DMS 273 treated with DMSO at 0.1 percent for 48 hours (cell line): Measurements from ENCODE around the gene CUL5.
A peak's percentile ranks its signal among the peaks of the same experiment; 100 is the strongest.
"Not testable (repeated sequence)": the region's sequence is repeated elsewhere in the genome, so short reads cannot be mapped to it uniquely, and the experiment has no call there.

Source experiments
- DNase-seq: peaks from one replicate; lab custom pipeline; 2025; lab: John Stamatoyannopoulos, UW

Gene CUL5

DNA sequence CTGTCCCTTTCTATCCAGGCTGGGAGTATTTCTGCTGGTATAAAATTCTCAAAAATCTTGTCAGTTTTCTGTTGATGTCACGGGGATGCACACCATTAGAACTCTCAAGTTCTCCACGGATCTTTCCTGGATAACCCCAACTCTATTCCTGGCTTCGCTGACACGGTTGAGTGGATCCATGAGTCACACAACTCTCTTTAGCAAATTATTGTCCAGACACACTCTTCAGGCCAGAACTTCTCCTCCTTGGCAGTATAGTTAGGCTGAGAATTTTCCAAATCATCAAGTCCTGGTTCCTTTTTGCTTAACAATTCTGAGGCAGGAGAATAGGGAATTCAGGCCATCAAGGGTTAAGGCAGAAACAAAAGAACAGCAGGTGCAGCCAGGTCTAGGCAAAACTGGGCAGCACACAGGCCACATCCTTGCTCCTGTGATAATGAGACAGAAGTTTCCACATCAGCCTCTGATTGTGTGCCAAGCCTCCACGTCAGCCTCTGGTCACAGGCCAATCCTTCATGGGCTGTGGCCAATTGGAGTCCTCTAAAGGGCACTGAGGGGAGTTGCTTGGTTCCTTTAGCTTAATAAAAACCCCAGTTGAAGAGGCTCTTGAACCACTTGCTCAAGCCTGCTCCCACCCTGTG lies 106.9 kb downstream of the CUL5 start:
- peak; percentile 36 for DNase-seq

DNA sequence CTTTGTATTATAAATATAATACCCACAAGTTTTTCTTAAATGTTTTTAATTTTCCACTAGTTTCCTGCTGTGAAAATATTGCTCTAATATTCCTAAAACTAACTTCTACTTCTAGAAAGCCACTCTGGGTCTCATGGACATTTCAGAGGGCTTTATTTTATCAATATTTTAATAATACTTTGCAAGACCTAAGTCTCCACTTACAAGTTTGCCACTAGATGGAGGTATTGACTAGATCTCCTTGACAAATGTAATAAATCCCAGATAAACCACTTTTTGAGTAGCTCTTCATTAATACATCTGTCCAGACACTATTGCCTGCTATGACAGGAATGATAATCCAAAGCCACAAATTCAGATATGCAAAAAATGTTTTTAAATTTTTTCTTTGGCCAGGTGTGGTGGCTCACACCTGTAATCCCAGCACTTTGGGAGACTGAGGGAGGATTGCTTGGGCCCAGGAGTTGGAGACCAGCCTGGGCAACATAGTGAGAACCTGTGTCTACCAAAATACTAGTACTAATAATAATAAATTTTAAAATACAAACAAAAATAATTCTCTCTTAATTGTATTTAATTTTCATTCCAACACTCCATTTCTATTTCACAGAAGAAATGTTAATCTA lies 109.2 kb downstream of the CUL5 start:
- peak; percentile 1 for DNase-seq

DNA sequence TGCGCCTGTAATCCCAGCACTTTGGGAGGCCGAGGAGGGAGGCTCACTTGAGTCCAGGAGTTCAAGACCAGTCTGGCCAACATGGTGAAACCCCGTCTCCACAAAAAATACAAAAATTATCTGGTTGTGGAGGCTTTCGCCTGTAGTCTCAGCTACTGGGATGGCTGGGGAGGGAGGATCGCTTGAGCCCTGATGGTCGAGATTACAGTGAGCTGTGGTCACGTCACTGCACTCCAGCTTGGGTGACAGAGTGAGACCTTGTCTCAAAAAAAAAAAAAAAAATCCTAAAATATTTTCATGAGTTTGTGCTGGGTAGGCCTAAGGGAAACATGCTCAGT lies 112.2 kb downstream of the CUL5 start:
- DNase-seq = not testable (repeated sequence)

DNA sequence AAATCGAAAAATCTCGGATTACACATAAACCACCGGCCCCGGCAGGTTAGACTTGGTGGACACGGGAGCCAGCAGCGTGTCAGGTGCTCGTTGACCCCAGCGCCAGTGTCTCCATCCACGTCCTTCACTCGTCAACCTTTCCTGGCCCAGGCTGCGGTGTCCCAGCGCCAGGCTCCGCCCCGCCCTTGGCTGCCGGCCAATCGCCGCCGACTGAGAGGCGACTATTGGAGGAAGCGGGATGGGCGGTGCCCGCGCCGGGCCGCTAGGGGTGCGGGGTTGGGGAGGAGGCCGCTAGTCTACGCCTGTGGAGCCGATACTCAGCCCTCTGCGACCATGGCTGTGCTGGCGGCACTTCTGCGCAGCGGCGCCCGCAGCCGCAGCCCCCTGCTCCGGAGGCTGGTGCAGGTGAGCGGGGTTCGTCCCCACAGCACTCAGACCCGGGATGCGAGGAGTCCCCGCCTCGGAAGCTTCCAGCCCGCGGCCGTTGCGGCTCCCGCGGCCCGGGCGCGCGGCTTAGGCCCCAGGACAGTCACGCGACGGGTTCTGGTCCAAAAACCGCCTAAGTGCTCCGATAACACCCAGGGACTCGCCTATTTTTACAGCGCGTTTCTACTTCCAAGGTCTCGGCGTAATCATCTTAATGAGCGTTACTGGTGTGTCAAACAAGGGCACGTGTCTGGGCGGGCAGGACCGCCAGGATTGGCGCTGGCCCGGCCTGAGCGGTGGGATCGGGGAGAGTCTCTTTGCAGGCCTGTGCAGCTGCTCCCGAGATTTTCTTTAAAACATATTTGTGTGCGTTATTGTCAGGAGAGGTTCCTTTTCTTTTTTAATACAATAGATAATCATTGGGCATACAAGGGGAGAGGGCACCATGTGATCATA lies 112.8 kb downstream of the CUL5 start, which contains the start of gene ACAT1:
Gene ACAT1, plus strand, starts transcription at position 294 of the 882 bp plus-strand sequence. Its CDS starts 40 bp downstream, at position 334.
- peak; percentile 34 for DNase-seq

DNA sequence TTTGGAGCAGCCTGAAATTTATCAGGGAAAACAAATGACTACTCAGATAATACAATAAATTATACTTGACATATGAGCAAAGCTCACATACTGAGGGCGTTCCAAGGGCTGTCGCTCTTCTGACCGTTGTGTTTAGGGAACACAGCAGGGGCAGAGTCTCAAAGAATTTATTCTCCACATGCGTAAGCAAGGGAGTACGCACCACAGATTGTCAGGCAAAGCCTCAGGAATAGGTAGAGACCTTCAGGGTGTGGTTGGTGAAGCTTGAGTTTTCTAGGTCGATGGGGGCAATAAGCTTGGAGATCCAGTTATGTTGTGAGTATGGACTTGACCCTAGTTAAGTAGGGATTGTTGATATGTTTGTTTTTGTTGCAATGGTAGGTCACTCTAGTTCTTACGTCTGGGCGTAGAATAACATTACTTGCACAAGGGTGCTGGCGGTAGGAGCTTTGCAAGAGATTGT lies 113.5 kb downstream of the CUL5 start:
- DNase-seq = no peak

DNA sequence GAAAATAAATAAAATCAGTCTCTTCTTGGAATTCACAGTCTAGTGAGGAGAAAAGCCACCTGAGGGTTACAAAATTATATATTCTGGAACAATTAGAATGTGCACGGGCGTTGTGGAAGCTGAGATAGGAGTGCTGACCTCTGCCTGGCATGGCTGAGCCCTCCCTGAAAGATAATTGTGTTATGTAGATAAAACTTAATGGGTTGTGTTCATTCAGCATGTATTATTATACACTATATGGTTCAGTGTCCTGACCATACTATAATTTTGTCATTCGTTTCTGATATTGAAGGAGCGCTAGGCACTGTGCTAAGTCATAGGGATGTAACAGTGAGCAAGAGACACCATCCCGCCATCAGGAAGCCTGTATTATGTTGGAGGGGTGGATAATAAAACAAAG lies 116.4 kb downstream of the CUL5 start:
- DNase-seq = no peak

DNA sequence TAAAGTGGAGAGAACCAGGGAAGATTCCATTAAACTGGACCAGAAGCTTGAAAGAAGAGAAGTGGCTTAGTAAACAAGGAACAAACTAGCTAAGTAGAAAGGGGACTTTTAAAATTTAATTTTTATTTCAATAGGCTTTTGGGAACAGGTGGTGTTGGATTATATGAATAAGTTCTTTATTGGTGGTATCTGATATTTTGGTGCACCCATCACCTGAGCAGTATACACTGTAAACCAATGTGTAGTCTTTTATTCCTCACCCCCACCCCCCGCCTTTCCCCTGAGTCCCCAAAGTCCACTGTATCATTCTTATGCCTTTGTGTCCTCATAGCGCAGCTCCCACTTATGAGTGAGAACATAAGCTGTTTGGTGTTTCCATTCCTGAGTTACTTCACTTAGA lies 120.1 kb downstream of the CUL5 start:
- DNase-seq = no peak

DNA sequence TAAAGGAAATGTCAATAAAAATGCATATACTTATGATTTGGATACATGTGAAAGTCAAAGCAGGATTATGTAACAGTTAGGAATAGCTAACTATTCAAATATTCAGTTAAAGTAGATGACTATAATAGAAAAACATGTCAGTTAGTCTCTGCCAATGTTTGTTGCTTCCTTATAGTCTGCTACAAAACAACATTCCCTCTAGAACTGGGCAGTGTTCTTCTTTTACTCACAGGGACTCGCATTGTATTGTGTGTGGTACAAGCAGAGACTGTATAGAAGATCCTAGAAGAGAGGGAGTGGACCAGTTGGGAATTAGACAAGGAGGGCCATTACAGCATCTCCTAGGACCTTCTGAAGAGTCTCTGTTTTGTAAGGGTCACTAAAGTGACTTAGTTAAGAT lies 123.3 kb downstream of the CUL5 start:
- no peak for DNase-seq

DNA sequence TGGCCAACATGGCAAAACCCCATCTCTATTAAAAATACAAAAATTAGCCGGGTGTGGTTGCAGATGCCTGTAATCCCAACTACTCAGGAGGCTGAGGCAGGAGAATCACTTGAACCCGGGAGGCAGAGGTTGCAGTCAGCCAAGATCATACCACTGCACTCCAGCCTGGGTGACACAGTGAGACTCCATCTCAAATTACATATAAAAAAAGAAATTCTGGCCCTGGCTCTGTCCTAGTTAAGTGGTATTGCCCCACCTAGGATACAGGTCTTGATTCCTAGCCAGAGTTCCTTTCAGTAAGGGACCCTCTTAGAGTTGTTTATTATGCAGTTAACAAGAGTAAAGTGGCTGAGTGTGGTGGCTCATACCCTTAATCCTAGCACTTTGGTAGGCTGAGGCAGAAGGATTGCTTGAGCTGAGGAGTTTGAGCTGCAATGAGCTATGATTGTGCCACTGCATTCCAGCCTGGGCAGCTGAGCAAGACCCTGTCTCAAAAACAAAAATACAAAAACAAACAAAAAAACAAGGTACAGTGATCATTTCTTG lies 124.4 kb downstream of the CUL5 start:
- DNase-seq = not testable (repeated sequence)

DNA sequence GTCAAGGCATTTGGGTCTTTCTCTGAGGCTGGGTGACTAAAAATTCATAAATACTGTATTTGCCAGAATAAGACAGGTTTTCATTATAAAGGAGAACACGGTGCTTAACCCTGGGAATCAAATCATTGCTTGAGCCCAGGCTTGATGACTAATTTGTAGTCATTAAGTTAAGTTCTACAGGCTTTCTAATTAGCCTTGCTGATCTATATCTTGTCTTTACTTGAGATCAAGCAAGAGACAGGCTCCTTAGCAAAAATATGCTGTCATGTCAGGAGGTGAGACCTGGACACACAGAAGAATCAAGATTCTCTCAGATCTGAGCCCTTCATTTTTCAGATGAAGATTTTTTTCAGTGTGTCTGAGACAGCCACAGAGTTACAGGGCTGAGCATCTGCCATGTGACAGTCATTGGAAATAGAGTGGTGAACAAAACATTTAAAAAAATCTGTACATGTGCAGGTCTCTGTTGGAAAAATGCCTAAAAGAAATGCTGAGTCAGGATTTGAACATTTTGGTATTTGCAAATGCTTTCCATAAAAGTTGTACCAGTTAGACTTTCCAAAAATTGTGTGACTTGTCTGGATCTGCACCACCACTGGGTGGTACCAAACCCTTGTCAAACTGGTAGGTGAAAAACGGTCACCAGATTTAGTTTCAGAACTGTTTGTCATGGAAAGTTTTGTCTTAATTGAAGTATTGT lies 127.3 kb downstream of the CUL5 start:
- DNase-seq = no peak

DNA sequence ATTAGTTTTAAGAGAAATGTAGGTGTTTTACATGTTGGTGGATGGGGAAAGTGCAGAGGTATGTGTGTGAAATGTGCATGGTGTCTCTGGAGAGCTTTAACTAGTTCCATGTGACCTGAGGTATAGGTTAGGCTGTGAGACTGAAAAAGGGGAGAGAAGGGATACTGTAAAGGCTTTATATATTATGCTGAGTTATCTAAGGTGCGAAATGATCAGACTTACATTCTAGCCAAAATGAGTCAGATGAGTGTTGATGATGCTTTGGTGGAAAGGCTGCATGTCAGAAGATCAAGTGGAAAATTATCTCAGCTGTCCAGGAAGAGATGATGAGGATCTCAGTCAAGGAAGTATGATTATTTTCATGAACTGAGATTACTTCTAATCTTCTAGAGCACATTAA lies 128.5 kb downstream of the CUL5 start:
- DNase-seq = no peak

DNA sequence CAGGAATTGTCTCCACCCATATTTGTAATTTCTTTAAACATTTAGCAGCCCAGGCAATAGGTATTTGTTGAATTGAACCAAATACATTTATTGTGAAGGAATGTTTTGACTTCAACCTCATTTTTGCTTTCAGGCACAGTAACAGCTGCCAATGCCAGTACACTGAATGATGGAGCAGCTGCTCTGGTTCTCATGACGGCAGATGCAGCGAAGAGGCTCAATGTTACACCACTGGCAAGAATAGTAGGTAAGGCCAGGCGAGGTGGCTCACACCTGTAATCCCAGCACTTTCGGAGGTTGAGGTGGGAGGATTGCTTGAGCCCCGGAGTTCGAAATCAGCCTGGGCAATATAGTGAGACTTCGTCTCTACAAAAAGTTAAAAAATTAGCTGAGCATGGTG lies 133.6 kb downstream of the CUL5 start:
- DNase-seq = no peak

DNA sequence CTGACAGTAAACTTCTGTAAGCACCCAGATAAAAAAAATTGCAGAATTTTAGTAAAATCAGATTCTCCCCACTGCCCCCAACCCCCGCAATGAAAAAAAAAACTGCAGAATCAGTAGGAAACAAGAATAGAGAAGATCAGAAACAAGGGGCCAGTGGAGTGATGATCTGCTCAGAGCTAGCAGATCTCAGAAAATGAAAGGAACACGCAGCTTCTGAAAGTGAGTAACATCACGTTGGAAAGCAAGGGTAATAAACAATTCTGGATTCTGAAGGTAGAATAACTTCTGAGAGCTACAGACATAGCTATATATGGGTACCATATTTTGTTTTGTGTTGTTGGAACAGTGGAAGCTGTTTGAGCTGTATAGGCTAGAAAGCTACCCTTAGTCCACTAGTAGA lies 135.9 kb downstream of the CUL5 start:
- no peak for DNase-seq

DNA sequence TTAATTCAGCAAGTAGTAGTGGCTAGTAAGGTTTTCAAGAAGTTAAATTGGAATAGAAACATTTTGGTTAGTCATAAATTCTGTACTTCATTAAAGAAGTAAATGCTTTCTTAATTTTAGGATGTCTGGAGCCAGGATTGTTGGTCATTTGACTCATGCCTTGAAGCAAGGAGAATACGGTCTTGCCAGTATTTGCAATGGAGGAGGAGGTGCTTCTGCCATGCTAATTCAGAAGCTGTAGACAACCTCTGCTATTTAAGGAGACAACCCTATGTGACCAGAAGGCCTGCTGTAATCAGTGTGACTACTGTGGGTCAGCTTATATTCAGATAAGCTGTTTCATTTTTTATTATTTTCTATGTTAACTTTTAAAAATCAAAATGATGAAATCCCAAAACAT lies 138.5 kb downstream of the CUL5 start:
- DNase-seq = no peak

DNA sequence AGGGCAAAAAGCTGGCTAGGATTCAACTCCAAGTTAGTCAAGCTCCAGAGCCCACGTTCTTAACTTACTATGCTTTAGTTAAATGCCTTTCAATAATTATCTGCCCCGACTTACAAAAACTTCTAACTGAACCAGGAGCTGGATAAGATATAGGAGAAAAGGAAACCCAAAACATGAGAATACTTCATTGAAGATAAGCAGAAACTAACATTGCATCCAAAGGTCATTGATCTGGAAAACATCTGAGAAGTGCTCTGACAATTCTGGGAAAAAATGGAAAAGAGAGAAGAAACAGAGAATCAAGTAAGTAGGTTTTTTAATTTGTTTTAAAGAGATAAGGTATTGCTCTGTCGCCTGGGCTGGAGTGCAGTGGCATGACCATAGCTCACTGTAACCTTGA lies 139.9 kb downstream of the CUL5 start:
- no peak for DNase-seq

DNA sequence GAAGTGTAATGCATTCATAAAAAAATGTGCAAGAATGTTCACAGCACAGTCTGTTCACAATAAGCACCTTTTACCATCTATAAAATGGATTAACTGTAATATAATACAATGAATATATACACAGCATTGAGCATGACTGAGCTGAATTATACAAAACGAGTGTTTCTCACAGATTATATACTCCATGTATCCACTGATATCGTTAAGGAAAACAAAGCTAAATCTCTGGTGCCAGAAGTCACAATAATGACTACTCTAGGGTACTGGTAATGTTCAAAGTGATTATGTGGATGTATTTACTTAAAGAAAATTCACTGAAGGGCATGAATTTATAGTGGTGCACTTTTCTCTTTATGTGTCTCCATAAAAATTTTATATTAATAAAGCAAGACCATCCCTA lies 145.9 kb downstream of the CUL5 start:
- DNase-seq = no peak
